ENCODE measurements around the gene CDKN1A. TPM values are rescaled to one million over a fixed set of nuclear protein-coding genes. Genes with fewer than 3 reads are reported as not detected.

The CDKN1A gene
- total RNA-seq, 1 donor from 2014 or later: 45.3 TPM

DNA sequence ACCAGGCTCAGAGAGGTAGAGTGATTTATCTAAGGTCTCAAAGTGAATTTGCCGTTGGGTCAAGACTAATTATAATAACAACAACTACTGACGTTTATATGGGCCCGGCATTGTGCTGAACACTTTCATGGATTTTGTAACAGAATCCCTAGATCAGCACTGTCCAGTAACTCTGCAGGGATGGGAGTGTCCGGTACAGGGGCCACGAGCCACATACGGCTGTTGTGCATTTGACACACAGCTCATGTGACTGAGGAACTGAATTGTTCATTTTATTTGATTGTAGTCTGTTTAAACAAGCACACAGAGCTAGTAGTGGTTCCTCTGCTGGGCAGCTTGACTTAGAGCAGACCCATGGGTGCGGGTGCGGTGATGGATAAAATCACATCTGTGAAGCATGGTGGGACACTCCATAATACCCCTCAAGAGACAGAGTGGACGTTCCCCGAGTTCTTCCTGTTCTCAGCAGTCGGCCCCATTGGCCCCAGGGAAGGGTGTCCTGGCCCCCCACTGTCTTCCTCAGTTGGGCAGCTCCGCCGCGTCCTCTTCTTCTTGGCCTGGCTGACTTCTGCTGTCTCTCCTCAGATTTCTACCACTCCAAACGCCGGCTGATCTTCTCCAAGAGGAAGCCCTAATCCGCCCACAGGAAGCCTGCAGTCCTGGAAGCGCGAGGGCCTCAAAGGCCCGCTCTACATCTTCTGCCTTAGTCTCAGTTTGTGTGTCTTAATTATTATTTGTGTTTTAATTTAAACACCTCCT lies 6.8 kb downstream of the CDKN1A start:
- no peak for DNase-seq (ENCODE audit: low spot score)
- no peak overlapping the region for H3K27ac Mint-ChIP-seq
- peaks cover 29% of the 10 kb centered on the region for H3K4me1 Mint-ChIP-seq (ENCODE audit: low read depth)
- intact Hi-C loops (cut with micrococcal nuclease): loop anchor here (10.0 kb wide), 1 partner anchor 551 kb away; the partner anchor contains the start of gene MAPK13
- H3K27me3 Mint-ChIP-seq (ENCODE audit: low read depth): no peaks in the 10 kb centered on the region
- no peaks in the 10 kb centered on the region for H3K9me3 Mint-ChIP-seq
- no peak overlapping the region for H3K4me3 Mint-ChIP-seq (ENCODE audit: low read depth)
- H3K36me3 Mint-ChIP-seq (ENCODE audit: low read depth): peaks cover 50% of the 10 kb centered on the region

DNA sequence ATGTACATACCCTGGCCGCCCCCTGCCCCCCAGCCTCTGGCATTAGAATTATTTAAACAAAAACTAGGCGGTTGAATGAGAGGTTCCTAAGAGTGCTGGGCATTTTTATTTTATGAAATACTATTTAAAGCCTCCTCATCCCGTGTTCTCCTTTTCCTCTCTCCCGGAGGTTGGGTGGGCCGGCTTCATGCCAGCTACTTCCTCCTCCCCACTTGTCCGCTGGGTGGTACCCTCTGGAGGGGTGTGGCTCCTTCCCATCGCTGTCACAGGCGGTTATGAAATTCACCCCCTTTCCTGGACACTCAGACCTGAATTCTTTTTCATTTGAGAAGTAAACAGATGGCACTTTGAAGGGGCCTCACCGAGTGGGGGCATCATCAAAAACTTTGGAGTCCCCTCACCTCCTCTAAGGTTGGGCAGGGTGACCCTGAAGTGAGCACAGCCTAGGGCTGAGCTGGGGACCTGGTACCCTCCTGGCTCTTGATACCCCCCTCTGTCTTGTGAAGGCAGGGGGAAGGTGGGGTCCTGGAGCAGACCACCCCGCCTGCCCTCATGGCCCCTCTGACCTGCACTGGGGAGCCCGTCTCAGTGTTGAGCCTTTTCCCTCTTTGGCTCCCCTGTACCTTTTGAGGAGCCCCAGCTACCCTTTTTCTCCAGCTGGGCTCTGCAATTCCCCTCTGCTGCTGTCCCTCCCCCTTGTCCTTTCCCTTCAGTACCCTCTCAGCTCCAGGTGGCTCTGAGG lies 7.6 kb downstream of the CDKN1A start:
- Mint-ChIP-seq H3K4me1 (ENCODE audit: low read depth) (peaks cover 30% of the 10 kb centered on the region), H3K36me3 (ENCODE audit: low read depth) (peaks cover 45% of the 10 kb centered on the region), H3K4me3 (ENCODE audit: low read depth) (no peak overlapping the region), H3K27me3 (ENCODE audit: low read depth) (no peaks in the 10 kb centered on the region), H3K9me3 (no peaks in the 10 kb centered on the region), H3K27ac (no peak overlapping the region)
- no peak for DNase-seq (ENCODE audit: low spot score)
- intact Hi-C loops (cut with micrococcal nuclease): loop anchor here (10.0 kb wide), 1 partner anchor 551 kb away; the partner anchor contains the start of gene MAPK13

DNA sequence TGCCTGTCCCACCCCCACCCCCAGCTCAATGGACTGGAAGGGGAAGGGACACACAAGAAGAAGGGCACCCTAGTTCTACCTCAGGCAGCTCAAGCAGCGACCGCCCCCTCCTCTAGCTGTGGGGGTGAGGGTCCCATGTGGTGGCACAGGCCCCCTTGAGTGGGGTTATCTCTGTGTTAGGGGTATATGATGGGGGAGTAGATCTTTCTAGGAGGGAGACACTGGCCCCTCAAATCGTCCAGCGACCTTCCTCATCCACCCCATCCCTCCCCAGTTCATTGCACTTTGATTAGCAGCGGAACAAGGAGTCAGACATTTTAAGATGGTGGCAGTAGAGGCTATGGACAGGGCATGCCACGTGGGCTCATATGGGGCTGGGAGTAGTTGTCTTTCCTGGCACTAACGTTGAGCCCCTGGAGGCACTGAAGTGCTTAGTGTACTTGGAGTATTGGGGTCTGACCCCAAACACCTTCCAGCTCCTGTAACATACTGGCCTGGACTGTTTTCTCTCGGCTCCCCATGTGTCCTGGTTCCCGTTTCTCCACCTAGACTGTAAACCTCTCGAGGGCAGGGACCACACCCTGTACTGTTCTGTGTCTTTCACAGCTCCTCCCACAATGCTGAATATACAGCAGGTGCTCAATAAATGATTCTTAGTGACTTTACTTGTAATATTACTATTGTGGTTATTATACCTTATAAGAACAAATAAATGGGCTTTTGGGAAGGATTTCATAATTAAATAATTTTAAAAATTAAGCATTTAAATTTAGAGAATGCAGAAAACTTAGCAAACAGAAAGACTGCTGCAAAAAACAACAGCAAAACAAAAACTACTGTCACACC lies 8.4 kb downstream of the CDKN1A start:
- Mint-ChIP-seq H3K4me1 (ENCODE audit: low read depth) (peaks cover 35% of the 10 kb centered on the region), H3K27ac (no peak overlapping the region), H3K27me3 (ENCODE audit: low read depth) (no peaks in the 10 kb centered on the region), H3K9me3 (no peaks in the 10 kb centered on the region), H3K36me3 (ENCODE audit: low read depth) (peaks cover 43% of the 10 kb centered on the region), H3K4me3 (ENCODE audit: low read depth) (no peak overlapping the region)
- DNase-seq (ENCODE audit: low spot score): no peak
- intact Hi-C loops (cut with micrococcal nuclease): loop anchor here (10.0 kb wide), 1 partner anchor 552 kb away; the partner anchor contains the start of gene MAPK13

DNA sequence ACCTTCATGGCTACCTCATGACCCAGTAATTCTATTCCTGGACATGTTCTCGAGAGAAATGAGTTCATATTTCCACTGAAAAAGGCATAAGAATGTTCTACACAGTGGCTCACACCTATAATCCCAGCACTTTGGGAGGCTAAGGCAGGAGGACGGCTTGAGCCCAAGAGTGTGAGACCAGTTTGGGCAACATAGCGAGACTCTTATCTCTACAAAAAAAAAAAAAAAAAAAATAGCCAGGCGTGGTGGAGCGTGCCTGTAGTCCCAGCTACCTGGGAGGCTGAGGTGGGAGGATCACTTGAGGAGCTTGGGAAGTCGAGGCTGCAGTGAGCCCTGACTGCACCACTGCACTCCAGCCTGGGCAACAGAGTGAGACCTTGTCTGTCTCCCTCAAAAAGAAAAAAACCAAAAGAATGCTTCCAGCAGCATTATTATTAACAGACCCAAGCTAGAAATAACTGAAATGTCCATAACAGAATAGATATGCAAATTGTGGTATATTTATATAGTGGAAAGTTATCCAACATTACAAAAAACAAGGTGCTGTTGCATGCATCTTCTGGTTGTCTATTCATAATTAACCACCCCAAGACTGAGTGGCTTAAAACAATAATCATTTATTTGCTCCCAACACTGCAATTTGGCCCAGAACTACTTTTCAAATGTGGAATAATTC lies 9.7 kb downstream of the CDKN1A start:
- DNase-seq (ENCODE audit: low spot score): no peak
- intact Hi-C loops (cut with micrococcal nuclease): loop anchor here (10.0 kb wide), 1 partner anchor 553 kb away; the partner anchor contains the start of gene MAPK13
- Mint-ChIP-seq H3K9me3 (no peaks in the 10 kb centered on the region), H3K4me3 (ENCODE audit: low read depth) (no peak overlapping the region), H3K27me3 (ENCODE audit: low read depth) (no peaks in the 10 kb centered on the region), H3K4me1 (ENCODE audit: low read depth) (peaks cover 34% of the 10 kb centered on the region), H3K36me3 (ENCODE audit: low read depth) (peaks cover 38% of the 10 kb centered on the region), H3K27ac (no peak overlapping the region)

DNA sequence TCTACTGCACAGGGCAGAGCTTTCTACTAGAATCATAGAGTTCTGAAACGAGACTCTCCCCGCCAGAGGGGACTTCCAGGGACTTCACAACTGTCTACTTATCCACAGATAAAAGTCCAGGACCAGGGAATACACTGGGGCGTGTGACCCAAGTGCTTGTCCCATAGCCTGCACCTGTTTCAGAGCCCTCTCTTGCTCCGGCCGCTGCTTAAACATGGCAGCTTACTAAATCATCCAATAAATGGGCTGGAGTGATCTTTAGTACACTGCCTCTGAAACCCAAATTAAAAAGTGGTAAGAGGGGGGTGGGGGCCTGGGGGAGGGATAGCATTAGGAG lies 10.2 kb downstream of the CDKN1A start:
- no peak overlapping the region for H3K27ac Mint-ChIP-seq

DNA sequence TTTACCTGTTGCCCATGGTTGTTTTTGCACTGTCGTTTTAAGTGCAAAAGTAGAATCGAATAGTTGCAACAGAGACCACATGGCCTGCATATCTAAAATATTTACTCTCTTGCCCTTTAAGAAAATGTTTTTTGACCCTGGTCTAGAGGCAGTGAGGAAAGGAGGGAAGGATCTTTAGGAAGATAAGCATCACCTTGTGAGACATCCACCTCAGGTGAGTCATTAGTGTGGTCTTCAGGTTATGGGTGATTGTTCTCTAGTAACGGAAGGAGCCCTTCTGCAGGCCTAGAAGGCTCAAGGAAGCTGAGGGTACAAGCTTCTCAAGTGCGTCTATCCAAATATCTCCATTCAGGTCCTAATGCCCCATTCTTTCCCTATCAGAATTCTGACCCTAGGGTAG lies 12.5 kb downstream of the CDKN1A start:
- Mint-ChIP-seq H3K9me3 (peaks cover 4% of the 10 kb centered on the region), H3K27me3 (ENCODE audit: low read depth) (no peaks in the 10 kb centered on the region), H3K36me3 (ENCODE audit: low read depth) (peaks cover 12% of the 10 kb centered on the region), H3K27ac (no peak overlapping the region), H3K4me3 (ENCODE audit: low read depth) (no peak overlapping the region), H3K4me1 (ENCODE audit: low read depth) (peaks cover 41% of the 10 kb centered on the region)
- intact Hi-C loops (cut with micrococcal nuclease): no loop called here
- DNase-seq (ENCODE audit: low spot score): no peak

More for the DNA sequence above, 10.2 kb downstream of the CDKN1A start:
- no peaks in the 10 kb centered on the region for H3K27me3 Mint-ChIP-seq (ENCODE audit: low read depth)
- intact Hi-C loops (cut with micrococcal nuclease): loop anchor here (10.0 kb wide), 1 partner anchor 554 kb away; the partner anchor contains the start of gene MAPK13
- H3K4me3 Mint-ChIP-seq (ENCODE audit: low read depth): no peak overlapping the region
- no peaks in the 10 kb centered on the region for H3K9me3 Mint-ChIP-seq
- H3K4me1 Mint-ChIP-seq (ENCODE audit: low read depth): peaks cover 33% of the 10 kb centered on the region
- no peak for DNase-seq (ENCODE audit: low spot score)
- H3K36me3 Mint-ChIP-seq (ENCODE audit: low read depth): peaks cover 33% of the 10 kb centered on the region

DNA sequence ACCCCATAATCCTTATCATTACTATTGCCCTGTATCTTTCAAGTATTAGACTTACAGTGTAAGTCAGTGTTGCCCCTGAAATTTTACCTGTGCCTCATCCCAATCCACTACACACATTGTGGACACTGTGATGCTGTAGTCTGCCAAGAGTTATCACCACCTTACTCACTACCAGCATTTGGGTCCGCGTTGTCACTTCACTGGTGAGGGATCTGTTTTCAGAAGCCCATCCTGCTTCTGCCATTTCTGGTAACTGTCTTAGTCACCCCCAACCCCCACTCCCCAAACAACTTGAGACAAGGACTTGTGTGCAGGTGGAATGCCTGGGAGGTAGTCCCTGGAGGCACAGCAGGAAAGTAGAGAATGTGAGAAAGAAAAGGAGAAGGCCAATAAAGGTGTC lies 13.1 kb downstream of the CDKN1A start:
- peaks cover 45% of the 10 kb centered on the region for H3K4me1 Mint-ChIP-seq (ENCODE audit: low read depth)
- H3K9me3 Mint-ChIP-seq: peaks cover 4% of the 10 kb centered on the region
- no peak overlapping the region for H3K4me3 Mint-ChIP-seq (ENCODE audit: low read depth)
- H3K27ac Mint-ChIP-seq: peak overlapping the region; percentile 1
- no peaks in the 10 kb centered on the region for H3K27me3 Mint-ChIP-seq (ENCODE audit: low read depth)
- peaks cover 6% of the 10 kb centered on the region for H3K36me3 Mint-ChIP-seq (ENCODE audit: low read depth)
- DNase-seq (ENCODE audit: low spot score): no peak
- intact Hi-C loops (cut with micrococcal nuclease): no loop called here

DNA sequence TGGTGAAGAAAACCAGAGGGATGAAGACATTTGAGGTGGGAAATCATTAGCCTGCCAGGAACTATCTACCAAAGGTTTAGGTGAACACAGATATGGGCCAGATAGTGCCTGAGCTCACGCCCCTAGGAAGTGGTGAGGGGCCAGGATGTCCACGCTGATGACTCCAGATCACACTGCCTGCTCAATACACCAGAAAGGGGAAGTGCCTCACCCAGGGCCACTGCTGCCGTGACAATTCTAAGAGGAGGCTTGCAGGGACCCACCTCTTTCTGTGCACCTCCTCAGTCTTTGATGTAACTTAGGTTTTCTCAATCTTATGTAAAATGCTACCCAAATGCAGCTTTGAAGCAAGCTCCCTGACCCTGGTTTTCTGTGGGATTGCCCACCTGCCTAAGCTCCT lies 13.7 kb downstream of the CDKN1A start:
- peak; percentile 52 for DNase-seq (ENCODE audit: low spot score)
- H3K4me3 Mint-ChIP-seq (ENCODE audit: low read depth): no peak overlapping the region
- intact Hi-C loops (cut with micrococcal nuclease): no loop called here
- peaks cover 4% of the 10 kb centered on the region for H3K9me3 Mint-ChIP-seq
- no peaks in the 10 kb centered on the region for H3K27me3 Mint-ChIP-seq (ENCODE audit: low read depth)
- no peak overlapping the region for H3K27ac Mint-ChIP-seq
- no peaks in the 10 kb centered on the region for H3K36me3 Mint-ChIP-seq (ENCODE audit: low read depth)
- H3K4me1 Mint-ChIP-seq (ENCODE audit: low read depth): peaks cover 50% of the 10 kb centered on the region

DNA sequence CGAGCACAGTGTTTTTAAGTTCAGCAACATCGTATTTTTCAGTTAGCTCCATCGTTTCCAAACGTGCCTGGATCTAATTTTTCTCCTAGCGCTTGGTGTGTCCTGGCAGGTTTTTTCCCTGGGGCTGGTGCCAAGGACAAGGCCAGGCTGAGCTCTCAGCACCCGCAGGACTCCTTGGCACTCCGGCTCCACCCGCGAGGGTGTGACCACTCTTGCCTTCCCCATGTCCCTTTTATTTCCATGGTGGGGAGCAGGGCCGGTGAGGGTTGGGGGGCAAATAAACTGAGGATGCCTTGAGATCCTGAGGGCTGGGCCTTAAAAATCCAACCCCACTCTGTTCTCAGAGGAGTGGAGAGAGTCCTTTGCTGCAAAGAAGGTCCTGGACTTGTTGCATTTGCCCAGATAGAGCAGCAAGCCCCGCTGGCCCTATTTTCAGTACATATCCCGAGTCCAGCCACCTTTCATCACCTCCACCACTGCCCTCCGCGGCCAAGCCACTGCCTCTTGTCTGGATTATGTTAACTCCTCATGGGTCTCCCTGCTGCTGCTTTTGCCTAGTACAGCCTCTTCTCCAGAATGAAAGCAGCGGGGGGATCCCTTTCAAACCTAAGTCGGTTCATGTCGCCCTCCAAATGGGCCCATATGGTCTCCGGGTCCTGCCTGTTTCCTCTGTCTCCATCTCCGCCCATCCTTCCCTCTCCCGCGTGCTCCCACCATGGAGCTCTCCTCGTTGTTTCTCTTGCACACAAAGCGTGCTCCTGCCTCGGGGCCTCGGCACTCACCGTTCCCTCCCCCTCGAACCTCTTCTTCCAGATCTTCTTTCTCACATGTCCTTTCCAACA lies 14.6 kb downstream of the CDKN1A start:
- peaks cover 4% of the 10 kb centered on the region for H3K9me3 Mint-ChIP-seq
- peaks cover 50% of the 10 kb centered on the region for H3K4me1 Mint-ChIP-seq (ENCODE audit: low read depth)
- intact Hi-C loops (cut with micrococcal nuclease): no loop called here
- no peak overlapping the region for H3K4me3 Mint-ChIP-seq (ENCODE audit: low read depth)
- DNase-seq (ENCODE audit: low spot score): no peak
- H3K27me3 Mint-ChIP-seq (ENCODE audit: low read depth): no peaks in the 10 kb centered on the region
- no peaks in the 10 kb centered on the region for H3K36me3 Mint-ChIP-seq (ENCODE audit: low read depth)
- H3K27ac Mint-ChIP-seq: peak overlapping the region; percentile 9

DNA sequence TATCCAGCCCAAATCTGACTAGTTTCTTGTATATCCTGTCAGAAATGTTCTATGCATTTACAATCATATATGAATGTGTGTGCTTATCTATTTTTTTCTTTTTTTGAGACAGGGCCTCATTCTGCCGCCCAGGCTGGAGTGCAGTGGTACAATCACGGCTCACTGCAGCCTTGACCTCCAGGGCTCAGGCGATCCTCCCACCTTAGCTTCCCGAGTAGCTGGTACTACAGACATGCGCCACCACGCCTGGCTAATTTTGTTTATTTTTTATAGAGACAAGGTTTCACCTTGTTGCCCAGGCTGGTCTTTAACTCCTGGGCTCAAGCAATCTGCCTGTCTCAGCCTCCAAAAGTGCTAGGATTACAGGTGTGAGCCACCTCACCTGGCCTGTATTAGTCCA lies 16.1 kb downstream of the CDKN1A start:
- H3K4me3 Mint-ChIP-seq (ENCODE audit: low read depth): no peak overlapping the region
- H3K4me1 Mint-ChIP-seq (ENCODE audit: low read depth): peaks cover 50% of the 10 kb centered on the region
- peaks cover 4% of the 10 kb centered on the region for H3K9me3 Mint-ChIP-seq
- intact Hi-C loops (cut with micrococcal nuclease): loop anchor here (1.0 to 5.0 kb wide), 4 partner anchors 14 to 218 kb away; no protein-coding TSS in a partner anchor
- H3K27ac Mint-ChIP-seq: peak overlapping the region; percentile 74
- peaks cover 5% of the 10 kb centered on the region for H3K27me3 Mint-ChIP-seq (ENCODE audit: low read depth)
- no peak for DNase-seq (ENCODE audit: low spot score)
- no peaks in the 10 kb centered on the region for H3K36me3 Mint-ChIP-seq (ENCODE audit: low read depth)

DNA sequence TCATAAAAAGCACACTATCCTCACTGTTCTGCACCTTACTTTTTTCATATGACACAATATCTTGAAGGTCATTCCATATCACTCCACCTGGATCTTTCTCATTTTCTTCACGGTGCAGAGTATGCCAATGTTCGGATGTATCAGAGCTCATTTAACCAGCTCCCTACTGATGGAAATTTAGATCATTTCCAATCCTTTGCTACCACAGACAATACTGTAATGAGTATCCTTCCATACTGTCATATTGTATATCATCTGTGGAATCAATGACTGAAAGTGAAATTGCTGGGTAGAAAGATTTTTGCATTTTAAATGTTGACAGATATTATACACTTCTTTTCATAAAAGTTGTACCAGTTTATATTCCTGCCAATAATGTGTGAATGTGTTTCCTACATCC lies 16.9 kb downstream of the CDKN1A start:
- H3K36me3 Mint-ChIP-seq (ENCODE audit: low read depth): no peaks in the 10 kb centered on the region
- H3K4me1 Mint-ChIP-seq (ENCODE audit: low read depth): peaks cover 48% of the 10 kb centered on the region
- H3K27me3 Mint-ChIP-seq (ENCODE audit: low read depth): peaks cover 5% of the 10 kb centered on the region
- H3K4me3 Mint-ChIP-seq (ENCODE audit: low read depth): no peak overlapping the region
- intact Hi-C loops (cut with micrococcal nuclease): loop anchor here (1.0 to 5.0 kb wide), 4 partner anchors 15 to 217 kb away; no protein-coding TSS in a partner anchor
- peaks cover 4% of the 10 kb centered on the region for H3K9me3 Mint-ChIP-seq
- no peak for DNase-seq (ENCODE audit: low spot score)
- peak overlapping the region; percentile 74 for H3K27ac Mint-ChIP-seq
